ENCODE data around the gene OLFM4.

- no peak for TF ChIP-seq CTCF (IDR thresholded peaks at IDR 0.05 in 2 of 3, conservative IDR thresholded peaks at IDR 0.05 in 1 of 3; ENCODE audit: control insufficient read depth in 2 of 3, extremely low read depth in 1 of 3, insufficient read depth in 1 of 3, low read depth in 3 of 3, low read length in 3 of 3)
- TF ChIP-seq POLR2A (IDR thresholded peaks at IDR 0.05; ENCODE audit: low read depth, low read length), result no peak
- no peak for TF ChIP-seq GABPA (IDR thresholded peaks at IDR 0.05; ENCODE audit: low read depth)
- TF ChIP-seq CEBPB (IDR thresholded peaks at IDR 0.05; ENCODE audit: borderline replicate concordance in 1 of 2, low read depth in 2 of 2, low read length in 2 of 2), result no peak
- TF ChIP-seq MEF2A (IDR thresholded peaks at IDR 0.05; ENCODE audit: insufficient read depth, low read depth, low read length), result no peak
- TF ChIP-seq EZH2 (IDR thresholded peaks at IDR 0.05; ENCODE audit: borderline replicate concordance, control insufficient read depth, low read depth, low read length), result no peak
- no peak for TF ChIP-seq BRCA1 (IDR thresholded peaks at IDR 0.05; ENCODE audit: low read depth, low read length)
Observed at GRCh38 chr13:53052675-53053074, 24.1 kb downstream of the OLFM4 start.

Measured in GM12878 (cell line).